Measurements from ENCODE around the gene GALK2.
"Not testable (repeated sequence)": the region's sequence is repeated elsewhere in the genome, so short reads cannot be mapped to it uniquely, and the experiment has no call there.

GALK2 gene

GRCh38 chr15:49175582-49176397, 5.7 kb downstream of the GALK2 start:
- not testable (repeated sequence) for H3K27me3 ChIP-seq (ENCODE audit: insufficient read depth, low read length); H3K9me3 ChIP-seq (ENCODE audit: low read length); H3K4me1 ChIP-seq (ENCODE audit: insufficient read depth, low read length); H3K4me3 ChIP-seq (ENCODE audit: low read length); H2AFZ ChIP-seq (ENCODE audit: low read depth, low read length); H3K36me3 ChIP-seq (ENCODE audit: insufficient read depth, low read length)

GRCh38 chr15:49178497-49178896, 8.4 kb downstream of the GALK2 start:
- no peaks in the 10 kb centered on the region for H3K27me3 ChIP-seq (ENCODE audit: insufficient read depth, low read length)
- no peaks in the 10 kb centered on the region for H3K36me3 ChIP-seq (ENCODE audit: insufficient read depth, low read length)
- no peak overlapping the region for H3K4me3 ChIP-seq (ENCODE audit: low read length)
- peaks cover 4% of the 10 kb centered on the region for H3K4me1 ChIP-seq (ENCODE audit: insufficient read depth, low read length)
- H3K9me3 ChIP-seq (ENCODE audit: low read length): no peaks in the 10 kb centered on the region
- H2AFZ ChIP-seq (ENCODE audit: low read depth, low read length): no peak overlapping the region

- no peak overlapping the region for H3K4me3 ChIP-seq (ENCODE audit: low read length)
- H3K9me3 ChIP-seq (ENCODE audit: low read length): no peaks in the 10 kb centered on the region
- no peaks in the 10 kb centered on the region for H3K27me3 ChIP-seq (ENCODE audit: insufficient read depth, low read length)
- no peaks in the 10 kb centered on the region for H3K36me3 ChIP-seq (ENCODE audit: insufficient read depth, low read length)
- H3K4me1 ChIP-seq (ENCODE audit: insufficient read depth, low read length): peaks cover 4% of the 10 kb centered on the region
- H2AFZ ChIP-seq (ENCODE audit: low read depth, low read length): no peak overlapping the region
Observed at GRCh38 chr15:49179433-49180190, 9.6 kb downstream of the GALK2 start.

- Histone ChIP-seq H3K4me3 (ENCODE audit: low read length) (no peak overlapping the region), H2AFZ (ENCODE audit: low read depth, low read length) (no peak overlapping the region), H3K27me3 (ENCODE audit: insufficient read depth, low read length) (no peaks in the 10 kb centered on the region), H3K36me3 (ENCODE audit: insufficient read depth, low read length) (no peaks in the 10 kb centered on the region), H3K4me1 (ENCODE audit: insufficient read depth, low read length) (peaks cover 2% of the 10 kb centered on the region), H3K9me3 (ENCODE audit: low read length) (no peaks in the 10 kb centered on the region)
Observed at GRCh38 chr15:49182128-49182527, 12.1 kb downstream of the GALK2 start.

- H2AFZ ChIP-seq (ENCODE audit: low read depth, low read length); H3K4me3 ChIP-seq (ENCODE audit: low read length); H3K9me3 ChIP-seq (ENCODE audit: low read length): not testable (repeated sequence)
Observed at GRCh38 chr15:49183741-49184140, 13.7 kb downstream of the GALK2 start.

GRCh38 chr15:49185473-49185872, 15.4 kb downstream of the GALK2 start:
- Histone ChIP-seq H3K4me1 (ENCODE audit: insufficient read depth, low read length) (no peaks in the 10 kb centered on the region), H3K4me3 (ENCODE audit: low read length) (no peak overlapping the region), H3K9me3 (ENCODE audit: low read length) (no peaks in the 10 kb centered on the region), H2AFZ (ENCODE audit: low read depth, low read length) (no peak overlapping the region), H3K36me3 (ENCODE audit: insufficient read depth, low read length) (no peaks in the 10 kb centered on the region), H3K27me3 (ENCODE audit: insufficient read depth, low read length) (no peaks in the 10 kb centered on the region)

More at GRCh38 chr15:49183741-49184140, 13.7 kb downstream of the GALK2 start:
- not testable (repeated sequence) for H3K36me3 ChIP-seq (ENCODE audit: insufficient read depth, low read length); H3K27me3 ChIP-seq (ENCODE audit: insufficient read depth, low read length); H3K4me1 ChIP-seq (ENCODE audit: insufficient read depth, low read length)

- no peaks in the 10 kb centered on the region for H3K9me3 ChIP-seq (ENCODE audit: low read length)
- H3K27me3 ChIP-seq (ENCODE audit: insufficient read depth, low read length): no peaks in the 10 kb centered on the region
Observed at GRCh38 chr15:49187549-49188245, 17.6 kb downstream of the GALK2 start.

GRCh38 chr15:49188933-49189332, 18.9 kb downstream of the GALK2 start:
- no peaks in the 10 kb centered on the region for H3K36me3 ChIP-seq (ENCODE audit: insufficient read depth, low read length)
- H3K4me3 ChIP-seq (ENCODE audit: low read length): no peak overlapping the region
- H3K4me1 ChIP-seq (ENCODE audit: insufficient read depth, low read length): no peaks in the 10 kb centered on the region
- no peaks in the 10 kb centered on the region for H3K27me3 ChIP-seq (ENCODE audit: insufficient read depth, low read length)
- no peaks in the 10 kb centered on the region for H3K9me3 ChIP-seq (ENCODE audit: low read length)
- H2AFZ ChIP-seq (ENCODE audit: low read depth, low read length): no peak overlapping the region

More at GRCh38 chr15:49187549-49188245, 17.6 kb downstream of the GALK2 start:
- no peaks in the 10 kb centered on the region for H3K36me3 ChIP-seq (ENCODE audit: insufficient read depth, low read length)
- H2AFZ ChIP-seq (ENCODE audit: low read depth, low read length): no peak overlapping the region
- H3K4me1 ChIP-seq (ENCODE audit: insufficient read depth, low read length): no peaks in the 10 kb centered on the region
- H3K4me3 ChIP-seq (ENCODE audit: low read length): no peak overlapping the region

- no peaks in the 10 kb centered on the region for H3K27me3 ChIP-seq (ENCODE audit: insufficient read depth, low read length)
- H3K36me3 ChIP-seq (ENCODE audit: insufficient read depth, low read length): no peaks in the 10 kb centered on the region
- H2AFZ ChIP-seq (ENCODE audit: low read depth, low read length): no peak overlapping the region
- no peaks in the 10 kb centered on the region for H3K9me3 ChIP-seq (ENCODE audit: low read length)
- no peak overlapping the region for H3K4me3 ChIP-seq (ENCODE audit: low read length)
- no peaks in the 10 kb centered on the region for H3K4me1 ChIP-seq (ENCODE audit: insufficient read depth, low read length)
Observed at GRCh38 chr15:49189631-49190030, 19.6 kb downstream of the GALK2 start.

GRCh38 chr15:49190586-49190985, 20.5 kb downstream of the GALK2 start:
- Histone ChIP-seq H3K9me3 (ENCODE audit: low read length) (no peaks in the 10 kb centered on the region), H3K27me3 (ENCODE audit: insufficient read depth, low read length) (no peaks in the 10 kb centered on the region), H3K36me3 (ENCODE audit: insufficient read depth, low read length) (no peaks in the 10 kb centered on the region), H2AFZ (ENCODE audit: low read depth, low read length) (no peak overlapping the region), H3K4me3 (ENCODE audit: low read length) (no peak overlapping the region), H3K4me1 (ENCODE audit: insufficient read depth, low read length) (no peaks in the 10 kb centered on the region)

GRCh38 chr15:49191892-49192291, 21.8 kb downstream of the GALK2 start:
- Histone ChIP-seq H3K4me1 (ENCODE audit: insufficient read depth, low read length) (no peaks in the 10 kb centered on the region), H3K36me3 (ENCODE audit: insufficient read depth, low read length) (no peaks in the 10 kb centered on the region), H3K4me3 (ENCODE audit: low read length) (no peak overlapping the region), H3K9me3 (ENCODE audit: low read length) (no peaks in the 10 kb centered on the region), H3K27me3 (ENCODE audit: insufficient read depth, low read length) (no peaks in the 10 kb centered on the region), H2AFZ (ENCODE audit: low read depth, low read length) (no peak overlapping the region)

- no peaks in the 10 kb centered on the region for H3K9me3 ChIP-seq (ENCODE audit: low read length)
- H2AFZ ChIP-seq (ENCODE audit: low read depth, low read length): no peak overlapping the region
- no peaks in the 10 kb centered on the region for H3K27me3 ChIP-seq (ENCODE audit: insufficient read depth, low read length)
- no peak overlapping the region for H3K4me3 ChIP-seq (ENCODE audit: low read length)
- H3K36me3 ChIP-seq (ENCODE audit: insufficient read depth, low read length): no peaks in the 10 kb centered on the region
- no peaks in the 10 kb centered on the region for H3K4me1 ChIP-seq (ENCODE audit: insufficient read depth, low read length)
Observed at GRCh38 chr15:49196856-49197255, 26.8 kb downstream of the GALK2 start.

- H3K9me3 ChIP-seq (ENCODE audit: low read length): no peaks in the 10 kb centered on the region
- no peak overlapping the region for H2AFZ ChIP-seq (ENCODE audit: low read depth, low read length)
- H3K4me1 ChIP-seq (ENCODE audit: insufficient read depth, low read length): no peaks in the 10 kb centered on the region
- H3K4me3 ChIP-seq (ENCODE audit: low read length): no peak overlapping the region
- peaks cover 5% of the 10 kb centered on the region for H3K36me3 ChIP-seq (ENCODE audit: insufficient read depth, low read length)
- H3K27me3 ChIP-seq (ENCODE audit: insufficient read depth, low read length): no peaks in the 10 kb centered on the region
Observed at GRCh38 chr15:49199666-49200065, 29.6 kb downstream of the GALK2 start.

Measured in neuron (in vitro differentiated cells).